Nephron progenitor cell (in vitro differentiated cells): Measurements from ENCODE around the gene ORC5.
A peak's percentile ranks its signal among the peaks of the same experiment; 100 is the strongest.

ENCODE experiments used
- DNase-seq: peaks from one replicate; pipeline ENCODE4 v3.0.0; 2021
- H3K27ac Mint-ChIP-seq: 2 replicates; pipeline ENCODE4 v1.8.0; 2021; ENCODE audit warnings: mild to moderate bottlenecking, moderate library complexity, mixed read lengths
- H3K27me3 Mint-ChIP-seq: 2 replicates; pipeline ENCODE4 v1.8.0; 2021; ENCODE audit warnings: mild to moderate bottlenecking, low read depth, mixed read lengths; ENCODE audit not compliant: poor library complexity
- H3K36me3 Mint-ChIP-seq: 2 replicates; pipeline ENCODE4 v1.8.0; 2021; ENCODE audit warnings: low read depth, mixed read lengths
- H3K4me1 Mint-ChIP-seq: 2 replicates; pipeline ENCODE4 v1.8.0; 2021; ENCODE audit warnings: mixed read lengths
- H3K4me3 Mint-ChIP-seq: 2 replicates; pipeline ENCODE4 v1.8.0; 2021; ENCODE audit warnings: mild to moderate bottlenecking, moderate library complexity, mixed read lengths
- H3K9me3 Mint-ChIP-seq: 2 replicates; pipeline ENCODE4 v1.8.0; 2021; ENCODE audit warnings: mild to moderate bottlenecking, moderate library complexity, mixed read lengths
- TF ChIP-seq, protein P1 (sequence below): fragments of 200-600 bp; sonication (generic); IDR thresholded peaks from 2 replicates; pipeline ENCODE4 v1.5.0; 2021; ENCODE audit warnings: antibody characterized with exemption

Gene ORC5

DNA sequence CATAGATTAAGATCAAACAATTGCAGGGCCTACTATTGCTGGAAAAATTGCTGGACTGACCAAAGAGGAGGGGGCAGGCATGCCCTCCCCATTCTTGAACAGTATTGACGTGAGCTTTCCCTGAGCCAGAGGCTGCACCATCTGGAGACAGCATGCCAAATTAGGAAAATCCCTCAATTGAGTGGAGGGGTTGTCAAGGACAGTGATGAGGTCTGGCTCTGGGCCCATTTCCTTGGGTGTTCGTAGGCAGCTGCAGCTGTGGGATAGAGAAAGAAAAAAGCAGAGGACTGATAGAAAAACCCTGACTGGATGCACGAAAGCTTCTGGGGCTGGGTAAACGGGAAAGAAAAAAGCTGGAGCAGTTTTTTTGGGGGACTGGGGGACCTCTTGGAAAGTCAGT lies 22.8 kb upstream of the ORC5 start:
- Mint-ChIP-seq H3K27ac (no peak overlapping the region), H3K27me3 (peaks cover 23% of the 10 kb centered on the region), H3K4me1 (peaks cover 4% of the 10 kb centered on the region), H3K9me3 (no peaks in the 10 kb centered on the region), H3K36me3 (no peaks in the 10 kb centered on the region), H3K4me3 (no peak overlapping the region)
- DNase-seq: no peak
- TF ChIP-seq, protein P1, sequence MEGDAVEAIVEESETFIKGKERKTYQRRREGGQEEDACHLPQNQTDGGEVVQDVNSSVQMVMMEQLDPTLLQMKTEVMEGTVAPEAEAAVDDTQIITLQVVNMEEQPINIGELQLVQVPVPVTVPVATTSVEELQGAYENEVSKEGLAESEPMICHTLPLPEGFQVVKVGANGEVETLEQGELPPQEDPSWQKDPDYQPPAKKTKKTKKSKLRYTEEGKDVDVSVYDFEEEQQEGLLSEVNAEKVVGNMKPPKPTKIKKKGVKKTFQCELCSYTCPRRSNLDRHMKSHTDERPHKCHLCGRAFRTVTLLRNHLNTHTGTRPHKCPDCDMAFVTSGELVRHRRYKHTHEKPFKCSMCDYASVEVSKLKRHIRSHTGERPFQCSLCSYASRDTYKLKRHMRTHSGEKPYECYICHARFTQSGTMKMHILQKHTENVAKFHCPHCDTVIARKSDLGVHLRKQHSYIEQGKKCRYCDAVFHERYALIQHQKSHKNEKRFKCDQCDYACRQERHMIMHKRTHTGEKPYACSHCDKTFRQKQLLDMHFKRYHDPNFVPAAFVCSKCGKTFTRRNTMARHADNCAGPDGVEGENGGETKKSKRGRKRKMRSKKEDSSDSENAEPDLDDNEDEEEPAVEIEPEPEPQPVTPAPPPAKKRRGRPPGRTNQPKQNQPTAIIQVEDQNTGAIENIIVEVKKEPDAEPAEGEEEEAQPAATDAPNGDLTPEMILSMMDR: no peak

DNA sequence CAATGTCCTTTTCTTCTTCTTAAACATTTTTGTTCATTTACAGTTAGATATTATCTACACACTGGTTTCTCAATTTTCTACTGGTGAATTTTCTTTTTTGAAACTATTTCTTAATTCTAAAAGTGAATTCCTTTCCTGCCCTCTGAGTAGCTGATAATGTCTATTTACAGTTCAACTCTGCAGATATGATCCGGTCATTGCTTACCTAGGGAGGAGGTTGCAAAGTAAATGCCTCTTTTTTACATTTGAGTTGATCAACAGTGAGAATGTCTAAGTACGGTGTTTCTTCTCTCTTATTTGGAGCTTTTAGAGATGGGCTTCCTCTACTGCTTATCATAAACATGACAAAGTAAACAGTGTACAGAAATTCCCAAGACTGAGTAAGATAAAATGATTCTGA lies 20.6 kb upstream of the ORC5 start:
- peaks cover under 1% of the 10 kb centered on the region for H3K9me3 Mint-ChIP-seq
- DNase-seq: no peak
- peaks cover 4% of the 10 kb centered on the region for H3K4me1 Mint-ChIP-seq
- H3K27ac Mint-ChIP-seq: no peak overlapping the region
- no peaks in the 10 kb centered on the region for H3K36me3 Mint-ChIP-seq
- TF ChIP-seq, protein P1: no peak
- H3K27me3 Mint-ChIP-seq: peaks cover 22% of the 10 kb centered on the region
- H3K4me3 Mint-ChIP-seq: no peak overlapping the region

DNA sequence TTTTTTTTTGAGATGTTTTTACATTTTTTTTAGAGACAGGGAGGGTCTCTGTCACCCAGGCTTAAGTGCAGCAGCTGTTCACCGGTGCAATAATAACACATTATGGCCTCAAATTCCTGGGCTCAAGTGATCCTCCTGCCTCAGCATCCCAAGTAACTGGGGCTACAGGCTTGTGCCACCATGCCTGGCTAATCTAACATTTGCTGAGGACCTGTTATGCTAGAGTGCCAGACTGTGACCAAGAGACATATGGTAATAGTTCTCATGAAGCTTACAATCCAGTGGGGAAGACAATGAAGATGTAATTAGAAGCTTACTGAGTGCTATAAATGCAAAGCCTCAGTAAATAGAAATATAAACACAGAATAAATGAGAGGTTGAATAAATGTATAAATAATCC lies 17.6 kb upstream of the ORC5 start:
- no peak overlapping the region for H3K4me3 Mint-ChIP-seq
- peaks cover 9% of the 10 kb centered on the region for H3K27me3 Mint-ChIP-seq
- H3K9me3 Mint-ChIP-seq: peaks cover 12% of the 10 kb centered on the region
- no peak overlapping the region for H3K27ac Mint-ChIP-seq
- H3K4me1 Mint-ChIP-seq: no peaks in the 10 kb centered on the region
- TF ChIP-seq, protein P1: no peak
- H3K36me3 Mint-ChIP-seq: no peaks in the 10 kb centered on the region
- no peak for DNase-seq

DNA sequence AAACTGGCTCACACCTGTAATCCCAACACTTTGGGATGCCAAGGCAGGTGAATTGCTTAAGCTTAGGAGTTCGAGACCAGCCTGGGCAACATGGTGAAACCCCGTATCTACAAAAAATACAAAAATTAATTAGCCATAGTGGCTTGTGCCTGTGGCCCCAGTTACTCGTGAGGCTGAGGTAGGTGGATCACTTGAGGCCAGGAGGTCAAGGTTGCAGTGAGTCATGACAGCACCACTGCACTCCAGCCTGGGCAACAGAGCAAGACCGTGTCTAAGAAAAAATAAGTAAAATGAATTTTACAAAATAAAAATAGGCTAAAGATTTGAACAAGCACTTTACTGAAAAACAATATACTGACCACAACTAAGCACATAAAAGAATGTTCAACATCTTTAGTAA lies 9.8 kb upstream of the ORC5 start:
- no peaks in the 10 kb centered on the region for H3K36me3 Mint-ChIP-seq
- H3K9me3 Mint-ChIP-seq: peaks cover 28% of the 10 kb centered on the region
- no peak overlapping the region for H3K27ac Mint-ChIP-seq
- no peaks in the 10 kb centered on the region for H3K4me1 Mint-ChIP-seq
- H3K4me3 Mint-ChIP-seq: no peak overlapping the region
- TF ChIP-seq, protein P1: no peak
- peaks cover 6% of the 10 kb centered on the region for H3K27me3 Mint-ChIP-seq
- DNase-seq: no peak

DNA sequence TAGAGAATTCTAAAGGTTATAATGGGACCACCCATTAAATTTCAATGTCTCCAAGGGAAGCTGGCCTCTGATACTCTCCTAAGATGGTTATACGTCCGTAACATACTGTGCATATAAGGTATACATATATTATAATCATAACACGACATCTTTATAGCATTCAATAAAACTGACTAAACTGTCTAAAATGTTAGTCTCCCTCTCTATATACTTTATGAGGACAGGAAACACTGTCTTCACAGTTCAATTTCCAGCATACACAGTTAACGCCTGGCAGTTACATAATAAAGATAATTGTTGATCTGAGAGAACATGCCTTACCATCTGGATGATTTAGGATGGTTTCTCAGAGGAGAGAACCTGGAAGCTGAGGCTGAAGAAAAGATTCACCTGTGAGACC lies 1.2 kb upstream of the ORC5 start:
- Mint-ChIP-seq H3K9me3 (peaks cover 47% of the 10 kb centered on the region), H3K4me1 (peaks cover 27% of the 10 kb centered on the region), H3K36me3 (peaks cover 15% of the 10 kb centered on the region), H3K27me3 (peaks cover 11% of the 10 kb centered on the region), H3K27ac (no peak overlapping the region), H3K4me3 (peak overlapping the region; percentile 96)
- TF ChIP-seq, protein P1: no peak
- no peak for DNase-seq

DNA sequence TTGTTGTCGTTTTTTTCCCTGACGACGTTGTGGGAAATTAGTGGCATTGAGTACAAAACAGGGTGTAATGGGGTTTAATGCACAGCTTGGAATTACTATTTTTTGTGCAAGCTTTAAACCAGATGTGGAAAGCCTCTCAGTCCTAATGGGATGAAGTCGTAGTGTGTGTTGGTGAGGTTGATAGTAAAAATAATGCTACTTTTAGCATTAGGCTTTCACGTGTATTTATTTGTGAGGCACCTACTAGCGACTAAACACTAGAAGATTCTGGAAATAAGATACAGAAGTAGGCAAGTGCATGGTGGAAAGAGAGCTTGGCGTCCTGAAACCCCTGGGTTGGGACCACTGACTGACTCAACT lies 588 bp upstream of the ORC5 start:
- Mint-ChIP-seq H3K4me1 (peaks cover 27% of the 10 kb centered on the region), H3K4me3 (peak overlapping the region; percentile 96), H3K27ac (peak overlapping the region; percentile 76), H3K36me3 (peaks cover 21% of the 10 kb centered on the region), H3K27me3 (peaks cover 11% of the 10 kb centered on the region), H3K9me3 (peaks cover 47% of the 10 kb centered on the region)
- TF ChIP-seq, protein P1: no peak
- no peak for DNase-seq
